Measurements from ENCODE around the gene SLAMF9.

Gene SLAMF9

GRCh38 chr1:159917533-159918351, 36.3 kb downstream of the SLAMF9 start:
- in situ Hi-C loops (cut with MboI; ENCODE audit: low sequenced_read_pairs, unreplicated experiment), result no loop called here
- TF ChIP-seq CTCF (IDR thresholded peaks at IDR 0.05; ENCODE audit: borderline replicate concordance, control extremely low read depth, extremely low read depth, insufficient read depth, missing control alignments), result no peak
- no peak for DNase-seq (ENCODE audit: low spot score)

- no peak for TF ChIP-seq CTCF (IDR thresholded peaks at IDR 0.05; ENCODE audit: borderline replicate concordance, control extremely low read depth, extremely low read depth, insufficient read depth, missing control alignments)
- DNase-seq (ENCODE audit: low spot score), result no peak
- in situ Hi-C loops (cut with MboI; ENCODE audit: low sequenced_read_pairs, unreplicated experiment), result no loop called here
Observed at GRCh38 chr1:159916242-159917051, 37.6 kb downstream of the SLAMF9 start.

- in situ Hi-C loops (cut with MboI; ENCODE audit: low sequenced_read_pairs, unreplicated experiment), result no loop called here
- no peak for TF ChIP-seq CTCF (IDR thresholded peaks at IDR 0.05; ENCODE audit: borderline replicate concordance, control extremely low read depth, extremely low read depth, insufficient read depth, missing control alignments)
- DNase-seq (ENCODE audit: low spot score), result no peak
Observed at GRCh38 chr1:159915571-159916241, 38.3 kb downstream of the SLAMF9 start.

- no peak for TF ChIP-seq CTCF (IDR thresholded peaks at IDR 0.05; ENCODE audit: borderline replicate concordance, control extremely low read depth, extremely low read depth, insufficient read depth, missing control alignments)
- no peak for DNase-seq (ENCODE audit: low spot score)
- in situ Hi-C loops (cut with MboI; ENCODE audit: low sequenced_read_pairs, unreplicated experiment), result no loop called here
Observed at GRCh38 chr1:159914252-159915018, 39.6 kb downstream of the SLAMF9 start.

GRCh38 chr1:159913451-159914192, 40.4 kb downstream of the SLAMF9 start:
- no peak for DNase-seq (ENCODE audit: low spot score)
- in situ Hi-C loops (cut with MboI; ENCODE audit: low sequenced_read_pairs, unreplicated experiment), result no loop called here
- TF ChIP-seq CTCF (IDR thresholded peaks at IDR 0.05; ENCODE audit: borderline replicate concordance, control extremely low read depth, extremely low read depth, insufficient read depth, missing control alignments), result no peak

Data from GM13976 (cell line).